ENCODE data around the gene PIAS1.
"Not testable (repeated sequence)": the region's sequence is repeated elsewhere in the genome, so short reads cannot be mapped to it uniquely, and the experiment has no call there.

PIAS1 gene

GRCh38 chr15:68034719-68035293 is 19.3 kb upstream of the PIAS1 start:
- no peak for DNase-seq

DNA sequence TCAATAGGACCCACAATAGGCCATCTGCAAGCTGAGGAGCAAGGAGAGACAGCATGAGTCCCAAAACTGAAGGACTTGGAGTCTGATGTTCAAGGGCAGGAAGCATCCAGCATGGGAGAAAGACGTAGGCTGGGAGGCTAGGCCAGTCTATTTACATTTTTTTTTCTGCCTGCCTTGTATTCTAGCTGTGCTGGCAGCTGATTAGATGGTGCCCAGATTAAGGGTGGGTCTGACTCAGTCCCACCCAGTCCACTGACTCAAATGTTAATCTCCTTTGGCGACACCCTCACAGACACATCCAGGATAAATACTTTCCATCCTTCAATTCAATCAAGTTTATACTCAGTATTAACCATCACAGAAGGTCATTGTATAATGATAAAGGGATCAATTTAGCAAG is 15.9 kb upstream of the PIAS1 start:
- no peak for DNase-seq

- no peak for DNase-seq
Observed at GRCh38 chr15:68040144-68040543, 14.0 kb upstream of the PIAS1 start.

DNA sequence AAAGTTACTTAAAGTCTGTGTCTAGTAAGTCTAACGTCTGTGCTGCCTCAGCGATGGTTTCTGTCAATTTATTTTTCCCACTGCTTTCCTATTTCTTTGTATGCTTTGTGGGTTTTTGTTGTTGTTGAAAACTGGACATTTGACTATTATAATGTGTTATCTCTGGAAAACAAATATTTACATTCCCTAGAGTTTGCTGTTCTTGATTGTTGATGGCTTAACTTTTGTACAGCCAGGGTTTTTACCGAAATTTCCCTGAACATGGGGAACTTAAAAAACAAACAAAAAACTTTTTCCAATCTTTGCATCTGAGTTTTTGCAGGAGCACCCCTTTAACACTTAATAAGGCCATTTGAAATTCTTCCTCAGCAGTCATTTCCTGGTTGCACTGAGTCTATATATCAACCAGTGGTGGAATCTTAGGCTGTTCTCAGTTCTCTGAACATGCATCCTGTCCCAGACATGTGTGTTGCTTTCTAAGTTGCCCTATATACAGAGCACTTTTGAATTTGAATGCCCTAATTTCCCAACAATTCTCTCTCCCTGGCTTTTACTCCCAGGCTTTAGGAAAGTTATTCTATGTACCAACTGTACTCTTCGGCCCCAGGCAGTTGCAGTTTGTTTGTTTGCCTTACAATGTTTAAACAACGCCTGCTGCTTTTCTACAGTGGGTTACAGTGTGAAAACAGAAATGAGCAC is 11.8 kb upstream of the PIAS1 start:
- no peak for DNase-seq

DNA sequence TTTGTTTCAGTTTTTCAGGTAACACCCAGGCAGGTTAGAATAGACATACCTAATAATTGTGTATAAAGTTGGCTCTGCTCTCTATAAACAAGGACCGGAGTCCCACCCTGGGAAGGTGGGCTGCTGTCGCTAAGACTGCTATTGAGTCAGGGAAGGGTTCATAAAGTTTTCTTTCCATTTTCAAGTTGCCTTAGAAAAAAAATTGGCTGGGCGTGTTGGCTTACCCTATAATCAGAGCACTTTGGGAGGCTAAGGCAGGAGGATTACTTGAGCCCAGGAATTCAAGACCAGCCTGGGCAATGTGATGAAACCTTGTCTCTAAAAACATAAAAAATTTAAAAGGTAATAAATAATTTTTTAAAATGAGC is 11.3 kb upstream of the PIAS1 start:
- no peak for DNase-seq

DNA sequence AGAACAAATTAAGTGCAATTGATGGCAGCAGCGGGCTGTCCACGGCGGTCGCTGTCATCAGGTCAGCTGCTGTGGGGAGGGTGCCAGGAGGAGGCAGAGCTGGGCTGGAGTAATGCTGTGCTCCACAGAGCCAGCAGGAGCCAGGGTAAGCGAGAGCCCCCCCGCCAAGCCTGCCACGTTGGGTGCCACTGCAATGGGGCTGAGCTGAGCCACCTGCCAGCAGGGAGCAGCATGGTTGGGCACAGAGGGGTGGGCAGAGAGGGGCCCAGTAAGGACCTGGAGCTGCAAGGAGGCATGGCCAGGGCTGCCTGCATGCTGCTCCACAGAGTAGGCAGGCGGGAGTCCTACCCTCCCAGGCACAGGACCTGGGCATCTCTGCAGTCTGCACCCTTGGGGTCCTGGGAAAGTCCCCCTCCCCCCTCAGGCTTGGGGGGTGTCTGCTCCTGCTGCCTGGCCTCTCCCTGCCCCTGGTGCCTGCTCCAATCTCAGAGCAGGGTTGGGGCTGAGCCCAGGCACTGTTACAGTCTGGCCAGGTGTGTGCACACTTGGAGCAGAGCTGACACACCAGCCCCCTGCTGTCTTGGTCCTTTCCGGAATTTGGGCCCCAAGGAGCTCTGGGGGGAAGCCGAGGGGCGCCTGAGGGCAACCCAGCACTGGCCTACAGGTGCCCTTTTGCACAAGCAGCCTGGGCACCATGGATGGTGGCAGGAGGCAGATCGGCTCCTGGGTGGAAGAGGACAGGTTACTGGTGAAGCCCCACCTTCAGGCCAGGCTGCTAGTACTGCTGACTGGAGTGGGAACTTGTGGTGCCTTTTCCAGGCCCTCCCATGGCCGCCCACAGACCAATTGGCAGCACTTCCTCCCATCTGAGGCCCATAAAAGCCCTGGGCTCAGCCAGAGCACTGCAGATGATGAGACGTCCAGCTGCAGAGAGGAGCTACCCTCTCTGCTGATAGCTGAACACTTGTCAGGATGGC is 8.5 kb upstream of the PIAS1 start:
- DNase-seq = no peak

GRCh38 chr15:68047826-68048225 is 6.3 kb upstream of the PIAS1 start:
- DNase-seq = no peak

- no peak for DNase-seq
Observed at GRCh38 chr15:68051109-68051508, 3.0 kb upstream of the PIAS1 start.

DNA sequence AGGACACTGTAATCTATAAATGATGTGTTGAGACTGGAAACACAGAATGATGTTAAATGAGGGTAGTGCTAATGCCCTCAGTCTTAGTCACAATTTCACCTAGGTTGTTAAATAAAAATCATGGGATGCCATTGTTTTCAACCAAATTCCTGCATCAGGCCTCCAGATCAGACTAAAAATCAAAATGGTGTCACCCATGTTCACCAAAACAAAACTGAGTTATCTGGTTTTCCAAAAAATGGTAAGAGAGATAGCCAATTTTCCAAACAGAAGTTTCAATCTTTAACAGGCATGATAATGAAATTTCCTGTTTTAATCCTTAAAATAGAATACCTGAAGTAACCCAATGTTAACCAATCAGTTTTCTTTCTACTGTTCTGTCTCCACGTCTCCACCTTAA is 2.2 kb upstream of the PIAS1 start:
- DNase-seq = no peak

GRCh38 chr15:68052431-68052830 is 1.7 kb upstream of the PIAS1 start:
- no peak for DNase-seq

- no peak for DNase-seq
Observed at GRCh38 chr15:68053001-68053400, 1.1 kb upstream of the PIAS1 start.

DNA sequence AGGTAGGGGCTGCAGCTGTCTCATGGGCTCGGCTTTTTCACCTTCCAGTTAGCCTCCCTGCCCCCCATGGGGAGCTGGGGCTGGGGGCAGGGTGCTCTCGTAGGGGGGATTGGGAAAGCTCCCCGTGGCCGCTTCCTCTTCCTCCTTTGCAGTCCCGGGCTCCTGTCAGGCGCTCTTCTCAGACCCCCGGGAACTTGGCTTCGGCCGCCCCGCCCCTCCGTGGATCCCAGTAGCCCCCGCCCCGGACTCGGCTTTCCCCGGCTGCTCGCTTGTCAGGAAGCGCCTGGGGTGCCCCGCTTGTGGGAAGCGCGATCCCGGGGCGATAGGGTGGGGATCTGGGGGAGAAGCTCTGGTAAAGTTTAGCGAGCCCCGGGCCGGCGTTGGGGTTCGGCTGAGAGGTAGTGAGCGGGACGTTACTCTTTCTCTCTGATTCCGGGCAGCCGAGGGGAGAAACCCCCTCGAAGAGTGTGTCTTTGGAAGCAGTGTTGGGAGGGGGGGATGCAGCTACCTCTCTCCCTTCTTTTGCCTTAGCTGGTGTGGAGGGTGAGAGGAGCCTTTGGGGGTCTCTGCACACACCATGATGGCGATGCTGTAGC is 611 bp downstream of the PIAS1 start:
- no peak for DNase-seq

DNA sequence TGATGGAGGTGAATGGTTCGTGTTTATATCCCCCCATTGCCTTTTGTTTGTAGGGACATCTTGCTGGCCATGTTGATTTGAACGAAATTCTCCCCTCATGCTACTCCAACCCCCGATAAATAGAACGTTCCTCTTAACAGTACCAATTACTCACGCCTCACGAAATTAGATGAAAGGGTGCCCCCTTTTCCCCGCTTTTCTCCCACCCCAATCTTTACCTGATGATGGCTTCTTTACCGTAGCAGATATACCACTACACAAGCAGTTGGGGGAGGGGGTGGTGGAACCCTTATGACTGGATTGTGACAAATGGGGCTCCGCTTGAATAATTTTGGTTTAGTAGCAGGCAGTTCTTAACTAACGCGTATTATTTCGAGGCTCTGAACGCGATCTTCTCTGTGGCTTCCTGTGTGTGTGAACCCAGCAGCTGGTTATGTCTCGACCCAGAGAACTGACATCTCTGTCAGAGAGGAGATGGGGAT is 1.1 kb downstream of the PIAS1 start:
- peak; percentile 61 for DNase-seq

GRCh38 chr15:68056097-68056865 is 2.2 kb downstream of the PIAS1 start:
- DNase-seq = no peak

DNA sequence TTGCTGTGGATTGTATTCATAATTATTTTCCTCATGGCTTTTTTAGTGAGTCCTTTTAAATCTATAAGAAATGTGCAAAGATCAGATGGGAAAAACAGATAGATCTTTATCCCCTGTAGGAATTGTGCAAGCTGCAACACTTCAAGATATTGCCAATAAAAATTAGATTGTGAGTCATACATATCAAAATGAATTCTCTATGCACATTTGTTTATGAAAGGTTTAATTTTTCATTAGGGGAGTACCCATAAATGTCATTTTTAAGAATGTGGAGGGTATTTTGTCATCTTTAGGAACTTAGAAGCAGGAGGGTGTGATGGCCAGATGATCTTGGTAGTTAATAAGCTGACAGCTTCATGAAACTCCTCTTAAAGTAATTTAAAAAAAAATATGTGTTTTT is 2.9 kb downstream of the PIAS1 start:
- DNase-seq = no peak

DNA sequence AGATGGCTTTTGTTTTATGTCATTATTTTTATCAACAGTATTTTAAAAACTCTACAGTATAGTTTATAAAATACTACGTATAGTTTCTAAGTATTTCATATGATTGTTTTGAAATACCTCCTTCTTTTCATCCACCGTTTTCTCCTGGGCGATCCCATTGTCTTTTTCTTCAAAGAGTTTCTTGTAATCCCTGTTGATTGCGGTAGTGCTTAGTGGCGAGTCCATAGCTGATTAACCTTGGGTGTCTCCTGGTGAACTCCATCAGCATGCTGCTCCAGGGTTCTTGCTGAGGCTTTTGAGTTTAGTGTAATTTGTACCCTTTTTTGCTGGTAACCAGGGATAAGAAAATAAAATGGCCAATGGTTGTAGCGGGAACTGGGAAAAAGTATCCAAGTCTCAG is 3.6 kb downstream of the PIAS1 start:
- no peak for DNase-seq

DNA sequence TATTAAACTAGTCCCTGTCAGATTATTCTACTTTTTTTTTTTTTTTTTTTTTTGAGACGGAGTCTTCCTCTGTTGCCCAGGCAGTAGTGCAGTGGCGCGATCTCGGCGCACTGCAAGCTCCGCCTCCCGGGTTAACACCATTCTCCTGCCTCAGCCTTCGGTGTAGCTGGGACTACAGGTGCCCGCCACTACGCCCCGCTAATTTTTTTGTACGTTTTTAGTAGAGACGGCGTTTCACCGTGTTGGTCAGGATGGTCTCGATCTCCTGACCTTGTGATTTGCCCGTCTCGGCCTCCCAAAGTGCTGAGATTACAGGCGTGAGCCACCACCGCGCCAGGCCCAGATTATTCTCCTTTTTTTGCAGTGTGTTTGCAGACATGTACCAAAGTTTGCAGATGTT is 4.9 kb downstream of the PIAS1 start:
- DNase-seq = not testable (repeated sequence)

- DNase-seq = no peak
Observed at GRCh38 chr15:68059630-68060029, 5.5 kb downstream of the PIAS1 start.

- no peak for DNase-seq
Observed at GRCh38 chr15:68061171-68061570, 7.1 kb downstream of the PIAS1 start.

DNA sequence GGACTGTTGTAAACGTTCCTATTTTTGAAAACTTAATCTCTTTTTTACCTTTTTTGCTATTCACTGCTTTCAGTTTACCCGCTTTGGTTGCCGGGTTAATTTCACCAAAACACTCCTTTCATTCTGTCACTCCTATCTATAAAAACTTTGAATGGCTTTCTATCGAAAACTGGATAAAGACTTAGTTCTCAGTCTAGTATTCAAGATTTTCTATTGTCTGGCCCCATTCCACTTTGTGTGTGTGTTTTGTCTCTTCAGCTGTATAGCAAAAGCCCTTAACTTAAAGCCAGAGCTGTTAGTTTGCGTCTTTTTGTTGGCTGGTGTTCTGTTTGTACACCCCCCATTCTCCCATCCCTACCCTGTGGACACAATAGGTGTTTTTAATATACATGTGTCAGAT is 7.5 kb downstream of the PIAS1 start:
- no peak for DNase-seq

- no peak for DNase-seq
Observed at GRCh38 chr15:68062214-68062613, 8.1 kb downstream of the PIAS1 start.

DNA sequence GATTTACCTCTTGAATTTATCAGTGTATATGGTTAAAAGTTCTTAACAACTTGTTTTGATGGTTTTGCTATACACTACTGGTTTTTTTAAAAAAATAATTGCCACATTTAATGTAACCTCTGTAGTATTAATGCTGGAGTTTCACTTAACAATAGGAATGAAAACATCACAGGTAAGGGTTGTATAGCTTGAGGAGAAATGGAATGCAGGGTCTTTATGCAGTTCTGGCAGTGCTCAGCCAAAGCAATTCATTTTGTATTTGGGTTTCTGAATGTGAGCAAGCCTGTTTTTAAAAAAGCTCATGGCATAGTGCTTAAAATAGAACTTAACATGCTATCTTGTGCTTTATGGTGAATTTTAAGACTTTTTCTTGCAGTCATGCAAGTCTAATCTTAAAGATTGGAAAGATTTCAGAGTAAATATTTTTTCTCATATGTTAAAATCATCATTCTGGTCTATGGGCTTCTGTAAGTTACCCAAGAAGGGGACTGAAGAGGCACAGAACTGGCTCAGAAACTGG is 8.9 kb downstream of the PIAS1 start:
- DNase-seq = no peak

All from stimulated activated CD4-positive, alpha-beta T cell treated with anti-CD3 and anti-CD28 coated beads, Interleukin-4, amount 100 ng/mL, for 1 hour (primary cell).